GM21360 (cell line): ENCODE results near the gene TRMT10B.
"Not testable (repeated sequence)": the region's sequence is repeated elsewhere in the genome, so short reads cannot be mapped to it uniquely, and the experiment has no call there.

Source experiments
- ATAC-seq: cut with Tn5 transposase; IDR thresholded peaks from one replicate; pipeline ENCODE4 v1.9.1; 2021; ENCODE audit warnings: mild to moderate bottlenecking, moderate library complexity; ENCODE audit not compliant: unreplicated experiment

TRMT10B gene

DNA sequence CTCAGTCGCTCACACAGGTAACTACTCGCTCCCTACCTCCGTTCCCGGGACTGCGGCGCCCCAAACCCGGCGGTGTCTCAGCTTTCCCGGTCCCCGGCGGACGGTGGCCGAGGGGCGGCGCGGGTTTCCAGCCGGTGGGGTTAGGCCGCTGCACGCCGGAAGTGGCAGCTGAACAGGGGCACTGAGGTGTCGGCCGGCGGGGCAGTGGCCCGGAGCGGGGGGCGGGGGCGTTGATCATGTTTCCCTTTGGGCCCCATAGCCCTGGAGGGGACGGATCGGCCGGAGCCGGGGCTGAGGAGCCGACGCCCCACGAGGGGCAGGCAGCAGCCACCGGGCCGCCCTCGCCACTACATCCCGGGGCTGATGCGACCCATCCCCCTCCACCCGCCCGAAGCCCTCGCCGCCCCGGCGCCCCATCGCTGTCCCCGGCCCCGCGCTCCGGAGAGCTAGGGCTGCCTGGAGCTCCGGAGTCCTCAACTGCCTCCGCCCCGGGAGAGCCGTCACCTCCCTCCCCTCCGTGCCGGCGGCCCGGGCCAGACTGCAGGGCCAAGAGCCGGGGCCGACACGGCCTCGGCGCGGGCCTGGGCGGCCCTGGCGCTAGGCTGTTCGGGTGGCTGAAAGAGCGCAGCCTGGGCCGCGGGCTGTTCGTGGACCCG is 47.2 kb downstream of the TRMT10B start, which contains the start of gene DCAF10:
Gene DCAF10 (plus strand): TSS at position 167 of the 656 bp plus-strand sequence. CDS start 70 bp downstream, at position 237.
- ATAC-seq = peak; percentile 65

DNA sequence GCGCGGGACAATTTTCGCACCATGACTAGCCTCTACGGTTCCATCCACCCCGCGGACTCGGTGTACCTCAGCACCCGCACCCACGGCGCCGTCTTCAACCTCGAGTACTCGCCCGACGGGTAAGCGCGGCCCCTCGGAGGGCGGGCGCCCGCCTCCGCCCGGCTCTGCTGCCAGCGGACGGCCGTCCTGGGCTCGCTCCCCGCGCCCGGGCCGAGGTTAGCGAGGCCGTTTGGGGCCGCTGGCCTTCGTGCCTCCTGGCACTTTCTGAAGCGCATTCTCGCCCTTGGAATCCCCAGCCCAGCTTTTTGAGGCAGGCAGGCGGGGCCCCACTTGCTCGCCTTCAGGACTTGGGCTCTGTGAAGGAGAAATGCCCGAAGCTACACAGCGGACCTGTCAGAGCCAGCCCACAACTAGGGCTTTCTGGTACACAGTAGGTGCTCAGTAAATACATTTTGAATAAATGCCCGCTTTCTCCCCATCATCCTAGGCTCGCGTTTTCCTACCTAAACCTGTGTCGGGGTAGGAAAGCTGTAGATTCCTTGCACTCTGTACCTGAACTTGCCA is 47.8 kb downstream of the TRMT10B start:
- peak; percentile 40 for ATAC-seq

DNA sequence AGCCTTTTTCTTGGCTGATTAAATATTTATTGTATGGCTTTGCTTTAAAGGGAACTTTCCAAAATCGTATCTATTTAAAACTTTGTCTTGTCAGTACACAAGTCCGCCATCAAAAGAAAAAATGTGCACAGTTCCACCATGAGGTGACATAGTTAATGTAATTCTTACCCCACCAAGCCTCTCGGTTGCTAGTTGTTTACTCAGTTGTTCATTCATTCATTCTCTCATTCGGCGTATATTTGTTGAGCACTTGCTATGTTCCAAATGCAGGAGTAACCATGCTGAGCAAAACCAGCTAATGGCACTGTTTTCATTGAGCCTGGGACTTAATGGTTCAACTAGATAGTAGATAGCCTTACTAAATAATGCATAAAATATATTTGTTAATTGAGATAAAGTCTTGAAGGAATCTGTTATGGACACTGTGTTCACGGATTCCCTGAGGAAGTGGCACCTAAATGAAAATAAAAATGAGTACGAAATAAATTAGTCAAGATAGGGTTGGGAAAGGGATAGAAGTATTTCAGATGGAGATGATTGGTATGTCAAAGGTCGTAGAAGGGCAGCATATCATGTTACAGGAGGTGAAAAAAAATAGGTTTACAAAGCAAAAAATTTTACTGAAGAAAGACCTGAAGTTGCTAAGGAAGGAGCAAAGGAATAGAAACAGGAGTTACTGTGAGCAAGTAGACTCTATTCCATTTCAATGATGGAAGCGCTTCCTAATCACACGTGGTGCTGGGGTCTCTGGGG is 48.5 kb downstream of the TRMT10B start:
- ATAC-seq = no peak

DNA sequence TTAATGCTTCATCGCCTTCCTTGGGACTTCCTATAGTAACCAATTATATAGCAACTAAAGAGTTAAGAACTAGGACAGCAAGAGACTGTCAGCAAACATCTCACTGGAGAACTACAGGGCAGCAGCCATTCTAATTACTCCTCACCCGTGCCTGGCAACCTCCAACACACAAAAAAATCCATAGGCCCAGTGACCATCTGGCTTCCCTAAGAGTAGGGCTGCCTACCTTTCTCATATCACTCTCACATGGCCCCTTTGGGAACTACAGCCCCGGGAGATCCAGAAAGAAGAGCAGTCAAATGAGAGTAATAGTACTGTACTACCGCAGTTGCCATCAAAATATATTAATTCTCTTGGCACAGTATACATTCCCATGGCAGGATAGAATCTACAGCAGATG is 52.7 kb downstream of the TRMT10B start:
- ATAC-seq = no peak

DNA sequence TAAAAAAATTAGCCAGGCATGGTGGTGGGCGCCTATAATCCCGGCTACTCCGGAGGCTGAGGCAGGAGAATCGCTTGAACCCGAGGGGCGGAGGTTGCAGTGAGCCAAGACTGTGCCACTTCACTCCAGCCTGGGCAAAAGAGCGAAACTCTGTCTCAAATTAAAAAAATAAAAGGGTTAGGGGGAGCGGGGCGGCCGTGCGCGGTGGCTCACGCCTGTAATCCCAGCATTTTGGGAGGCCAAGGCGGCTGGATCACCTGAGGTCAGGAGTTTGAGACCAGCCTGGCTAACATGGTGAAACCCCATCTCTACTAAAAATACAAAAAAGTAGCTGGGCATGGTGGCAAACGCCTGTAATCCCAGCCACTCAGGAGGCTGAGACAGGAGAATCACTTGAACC is 56.1 kb downstream of the TRMT10B start:
- ATAC-seq = not testable (repeated sequence)

DNA sequence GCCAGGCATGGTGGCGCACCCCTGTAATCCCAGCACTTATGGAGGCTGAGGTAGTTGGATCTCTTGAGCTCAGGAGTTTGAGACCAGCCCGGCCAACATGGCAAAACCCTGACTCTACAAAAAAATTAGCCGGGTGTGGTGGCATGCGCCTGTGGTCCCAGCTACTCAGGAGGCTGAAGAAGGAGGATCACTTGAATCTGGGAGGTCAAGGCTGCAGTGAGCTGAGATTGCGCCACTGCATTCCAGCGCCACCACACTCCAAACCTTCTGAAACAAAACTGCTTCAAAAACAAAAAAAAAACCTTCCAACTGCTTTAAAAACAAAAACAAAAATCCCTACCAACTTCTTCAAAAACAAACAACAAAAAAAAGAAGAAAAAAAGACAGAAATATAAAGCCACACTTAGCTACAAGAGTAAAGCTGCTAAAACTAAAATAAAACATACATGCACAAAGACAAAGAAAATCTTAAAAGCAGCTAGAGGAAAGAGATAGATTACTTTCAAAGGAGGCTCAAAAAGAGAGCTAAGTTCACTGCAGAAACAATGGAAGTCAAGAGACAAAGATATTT is 58.4 kb downstream of the TRMT10B start:
- ATAC-seq = no peak

DNA sequence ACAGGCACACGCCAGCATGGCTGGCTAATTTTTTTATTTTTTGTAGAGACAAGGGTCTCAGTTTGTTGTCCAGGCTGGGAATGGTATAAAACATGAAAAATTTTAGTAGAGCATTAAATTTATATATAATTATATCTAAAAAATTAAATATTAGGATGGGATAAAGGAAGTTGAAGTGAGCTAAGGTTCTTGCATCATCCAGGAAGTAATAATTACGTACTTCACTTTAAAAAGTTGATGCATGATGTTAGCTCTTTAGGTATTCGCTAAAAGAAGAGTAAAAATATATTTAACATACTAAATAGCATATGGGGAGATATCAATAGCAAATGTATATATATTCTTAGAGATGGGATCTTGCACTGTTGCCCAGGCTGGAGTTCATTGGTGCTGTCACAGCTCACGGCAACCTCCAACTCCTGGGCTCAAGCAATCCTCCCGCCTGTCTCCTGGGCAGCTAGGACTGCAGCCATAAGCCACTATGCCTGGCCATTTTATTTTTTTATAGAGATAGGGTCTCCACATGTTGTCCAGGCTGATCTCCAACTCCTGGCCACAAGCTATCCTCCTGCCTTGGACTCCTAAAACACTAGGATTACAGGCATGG is 59.3 kb downstream of the TRMT10B start:
- ATAC-seq = no peak

DNA sequence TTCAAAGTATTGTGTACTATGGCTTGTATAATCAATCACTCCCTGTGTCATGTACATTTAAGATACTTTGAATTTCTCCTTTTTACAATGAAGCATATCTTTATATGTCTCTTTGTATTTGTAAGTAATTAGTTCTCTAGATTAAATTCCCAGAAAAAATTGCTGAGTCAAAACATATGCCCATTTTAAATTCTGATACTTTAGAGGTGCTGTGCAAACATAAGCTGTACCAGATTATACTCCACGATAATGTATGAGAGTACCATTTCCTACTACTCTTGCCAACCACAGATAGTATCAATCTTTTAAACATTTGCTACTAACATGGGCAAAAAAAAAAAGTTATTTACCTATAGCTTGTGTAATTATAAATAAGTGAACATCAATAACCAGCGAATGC is 65.2 kb downstream of the TRMT10B start:
- ATAC-seq = no peak

DNA sequence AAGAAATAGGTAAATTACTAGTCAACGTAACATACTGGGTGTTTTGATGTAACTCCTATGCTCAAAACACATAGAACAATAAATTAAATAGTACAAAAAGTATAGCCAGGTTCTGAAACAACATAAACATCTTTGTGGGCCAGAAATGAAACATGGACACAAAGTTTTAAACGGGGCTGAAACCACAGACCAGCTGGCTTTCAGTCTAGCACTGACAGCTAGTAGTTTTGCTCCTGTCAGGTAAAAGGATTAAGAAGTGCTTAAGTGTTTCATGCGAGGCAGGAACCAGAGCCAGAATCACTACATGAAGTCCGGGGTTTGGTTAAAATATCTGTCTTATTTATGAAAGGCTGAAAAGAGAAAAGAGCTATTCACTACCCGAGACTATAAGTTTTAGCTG is 66.5 kb downstream of the TRMT10B start:
- ATAC-seq = no peak

DNA sequence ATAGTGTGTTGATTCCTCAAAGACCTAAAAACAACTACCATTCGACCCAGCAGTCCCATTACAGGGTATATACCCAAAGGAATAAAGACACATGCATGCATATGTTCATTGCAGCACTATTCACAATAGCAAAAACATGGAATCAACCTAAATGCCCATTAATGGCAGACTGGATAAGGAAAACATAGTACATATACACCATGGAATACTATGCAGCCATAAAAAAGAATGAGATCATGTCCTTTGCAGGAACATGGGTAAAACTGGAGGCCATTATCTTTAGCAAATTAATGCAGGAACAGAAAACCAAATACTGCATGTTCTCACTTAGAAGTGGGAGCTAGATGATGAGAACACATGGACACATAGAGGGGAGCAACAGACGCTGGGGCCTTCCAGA is 71.6 kb downstream of the TRMT10B start:
- not testable (repeated sequence) for ATAC-seq

DNA sequence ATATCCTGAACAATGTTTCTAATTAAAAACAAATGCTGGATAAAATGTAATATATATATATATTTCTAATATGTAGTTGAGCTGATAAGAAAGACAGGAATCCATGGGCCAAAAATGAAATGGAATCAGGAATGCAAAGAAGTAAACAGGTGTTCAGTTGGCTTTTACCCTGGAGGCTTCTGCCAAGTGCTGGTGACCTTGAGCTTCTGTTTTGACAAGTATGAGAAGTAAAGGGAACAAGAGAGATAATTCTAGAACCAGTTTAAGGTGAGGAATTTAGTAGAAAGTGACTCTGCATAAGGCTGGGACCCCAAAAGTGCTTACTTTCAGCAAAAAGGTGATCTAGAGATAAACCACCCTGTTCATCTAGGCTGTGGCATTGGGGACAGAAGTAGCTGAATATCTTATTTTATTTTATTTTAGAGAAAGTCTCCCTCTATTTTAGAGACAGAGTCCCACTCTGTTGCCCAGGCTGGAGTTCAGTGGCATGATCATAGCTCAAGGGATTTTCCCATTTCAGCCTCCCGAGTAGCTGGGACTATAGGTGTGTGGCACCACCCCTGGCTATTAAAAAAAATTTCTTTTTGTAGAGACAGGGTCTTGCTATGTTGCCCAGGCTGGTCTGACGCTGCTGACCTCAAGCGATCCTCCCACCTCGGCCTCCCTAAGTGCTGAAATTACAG is 74.0 kb downstream of the TRMT10B start:
- ATAC-seq = no peak
